Left renal pelvis (tissue), 4 donors: ENCODE data around the gene IL17RD. TPM values are rescaled to one million over a fixed set of nuclear protein-coding genes. Genes with fewer than 3 reads are reported as not detected.

ENCODE experiments used
- DNase-seq, 4 donors: peaks; one replicate each; pipeline ENCODE4 v3.0.0-alpha.2; 2013; ENCODE audit warnings: low read depth in 4 of 4, low spot score in 3 of 4
- polyA plus RNA-seq, 4 donors: library from polyadenylated mRNA; unstranded; fragments of 120-200 nt; gene quantifications; one replicate each; pipeline ENCODE4 v1.2.1, GENCODE V29; 2013; ENCODE audit not compliant: insufficient read length in 4 of 4

The IL17RD gene
- polyA plus RNA-seq, 4 donors: 47.5 to 86.5 (median 56.1) TPM

GRCh38 chr3:57160076-57160764, 4.9 kb downstream of the IL17RD start:
- no peak for DNase-seq

DNA sequence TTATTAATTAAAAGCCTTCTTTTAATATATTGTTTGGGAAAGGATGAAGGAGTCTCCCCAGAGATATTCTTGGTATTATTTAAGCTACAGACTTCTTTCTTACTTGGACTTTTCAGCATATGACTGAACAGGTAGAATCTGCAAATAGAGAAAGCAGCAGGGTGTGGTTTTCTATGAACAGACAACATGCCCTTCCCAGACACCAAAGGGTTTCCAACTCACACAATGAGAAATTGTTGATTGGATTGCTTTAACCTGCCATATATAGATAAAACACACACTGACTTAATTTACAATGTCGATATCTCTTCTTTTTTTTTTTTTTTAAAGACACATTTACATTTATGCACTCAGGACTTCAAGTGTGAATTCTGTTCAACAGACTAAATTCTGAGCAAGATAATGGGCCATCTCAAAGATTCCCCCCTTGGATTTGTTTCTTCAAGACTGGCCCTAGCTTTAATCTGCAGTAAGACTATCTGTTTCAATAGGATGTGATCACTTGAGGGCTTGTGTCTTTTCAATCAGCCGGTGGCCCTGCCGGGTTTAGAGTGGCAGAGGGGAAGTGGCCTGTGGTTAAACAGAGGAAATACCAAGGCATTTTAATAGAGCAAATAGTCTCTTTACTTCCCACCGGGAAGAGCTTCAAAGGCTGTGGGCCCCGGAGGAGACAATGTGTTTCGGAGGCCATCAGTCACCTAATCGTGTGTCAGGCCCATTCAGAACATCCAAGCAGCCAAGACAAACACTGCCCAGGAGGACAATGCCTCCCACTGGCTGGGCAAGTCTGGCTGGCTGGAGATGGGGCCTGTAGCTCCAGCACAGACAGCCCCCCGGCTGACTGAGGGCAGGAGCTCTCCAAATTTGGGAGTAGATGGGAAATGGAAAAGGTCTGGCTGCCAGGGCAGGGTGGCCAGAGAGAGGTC, 6.1 kb downstream of the IL17RD start:
- DNase-seq: no peak

DNA sequence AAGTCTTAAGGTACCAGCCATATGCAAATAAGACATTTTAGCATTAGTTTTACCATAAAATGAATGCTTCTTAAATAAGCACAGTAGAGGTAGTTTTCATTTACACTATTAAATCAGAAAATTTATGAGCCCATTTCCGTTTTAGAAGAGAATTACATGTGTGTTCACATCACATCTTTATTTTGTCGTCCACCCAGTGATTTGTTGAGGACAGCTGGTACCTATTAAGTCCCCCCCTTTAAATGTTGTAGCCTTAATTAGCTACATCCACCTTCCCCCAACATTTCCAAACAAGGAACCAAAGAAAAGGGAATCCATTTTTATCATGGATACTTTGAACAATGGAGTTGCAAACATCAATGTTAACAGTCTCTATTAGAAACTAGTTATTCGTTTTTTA, 6.8 kb downstream of the IL17RD start:
- DNase-seq: no peak

GRCh38 chr3:57157545-57157944, 7.6 kb downstream of the IL17RD start:
- DNase-seq: no peak

- DNase-seq: no peak
These were observed 9.9 kb downstream of the IL17RD start for GRCh38 chr3:57155310-57155643.

- DNase-seq: no peak
These were observed 10.5 kb downstream of the IL17RD start for GRCh38 chr3:57154470-57155309.

DNA sequence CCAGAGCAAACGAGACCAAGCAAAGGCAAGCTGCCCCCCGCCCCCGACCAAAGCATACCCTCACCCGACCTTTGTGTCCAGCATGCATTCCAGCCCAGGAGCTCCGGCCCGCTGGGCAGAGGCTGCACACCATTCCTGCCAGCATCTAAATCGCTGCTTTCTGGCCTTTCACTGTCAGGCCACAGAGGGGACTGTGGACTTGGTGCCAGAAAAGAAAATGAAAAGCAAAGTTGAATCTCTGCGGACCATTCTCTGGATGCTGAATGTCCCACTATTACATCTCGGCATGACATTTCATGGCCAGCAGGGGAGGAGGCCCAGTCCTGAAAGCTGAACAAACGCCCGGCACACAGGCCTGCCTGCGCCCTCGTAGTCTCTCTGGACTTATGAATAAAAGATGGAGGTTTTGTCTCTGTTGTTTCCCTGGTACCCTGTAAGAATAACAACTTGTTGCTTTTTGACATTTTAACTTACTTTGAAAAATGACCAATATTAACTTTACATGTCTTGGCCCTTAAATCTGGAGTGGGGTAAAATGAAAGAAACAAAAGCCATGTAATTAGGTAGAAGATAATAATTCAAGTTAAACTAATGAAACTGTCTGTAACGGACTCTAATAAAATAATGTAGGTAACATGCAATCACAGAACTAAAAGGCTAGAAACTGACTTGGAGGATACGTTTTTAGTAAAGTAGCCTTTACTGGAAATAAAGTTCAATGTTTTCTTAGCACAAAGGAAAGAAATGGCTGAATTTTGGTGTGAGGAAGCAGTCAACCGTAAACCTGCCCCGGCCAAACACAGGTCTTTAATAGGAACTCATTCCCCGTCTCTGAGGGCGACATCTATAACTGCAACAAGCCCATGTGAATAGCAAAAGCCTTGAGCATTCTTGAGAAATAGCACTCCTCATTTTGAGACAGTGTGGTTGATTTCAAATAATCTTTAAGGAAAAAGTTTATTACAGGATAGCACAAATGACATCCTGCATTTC, 12.7 kb downstream of the IL17RD start:
- no peak for DNase-seq

GRCh38 chr3:57151749-57152148, 13.4 kb downstream of the IL17RD start:
- DNase-seq: no peak

GRCh38 chr3:57151021-57151449, 14.1 kb downstream of the IL17RD start:
- no peak for DNase-seq

DNA sequence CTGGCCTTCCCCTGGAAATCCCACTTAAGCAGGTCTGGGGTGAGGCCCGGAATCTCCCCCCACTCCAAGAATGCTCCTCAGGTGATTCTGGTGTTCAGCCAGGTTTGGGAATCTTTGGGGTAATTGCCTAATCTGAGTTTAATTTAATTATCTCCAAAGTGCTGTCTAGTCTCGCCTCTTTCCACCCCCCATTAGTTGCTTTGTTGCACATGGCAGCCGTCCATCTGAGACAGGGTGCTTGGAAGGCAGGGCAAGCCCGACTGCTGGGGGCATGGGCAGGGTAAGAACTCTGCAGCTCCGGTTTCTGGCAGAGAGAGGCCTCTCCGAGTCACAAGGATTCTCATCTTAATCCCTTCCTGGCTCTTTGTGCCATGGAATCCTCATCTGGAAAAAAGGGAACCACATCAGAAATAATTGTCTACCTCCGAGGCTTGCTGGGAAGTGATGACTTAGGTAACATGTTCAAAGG, 15.0 kb downstream of the IL17RD start:
- no peak for DNase-seq

DNA sequence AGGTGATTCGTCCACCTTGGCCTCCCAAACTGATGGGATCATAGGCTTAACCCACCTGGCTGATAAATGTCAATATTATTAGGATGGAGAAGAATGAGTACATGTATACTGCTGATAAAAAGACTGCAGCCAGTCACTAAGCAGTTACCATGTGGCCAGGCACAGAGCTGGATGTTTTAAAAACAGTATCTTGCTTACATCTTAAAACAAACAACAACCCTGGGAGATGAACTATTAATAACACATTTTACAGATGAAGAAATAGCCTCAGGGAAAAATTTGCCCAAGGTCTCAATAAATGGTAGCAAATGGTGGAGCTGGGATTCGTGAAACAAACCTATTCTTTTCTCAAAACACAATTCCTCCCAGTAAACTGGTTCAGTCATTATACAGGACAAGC, 18.1 kb downstream of the IL17RD start:
- DNase-seq: no peak

- no peak for DNase-seq
These were observed 19.3 kb downstream of the IL17RD start for GRCh38 chr3:57145852-57146251.

- no peak for DNase-seq
These were observed 20.2 kb downstream of the IL17RD start for GRCh38 chr3:57144952-57145351.

DNA sequence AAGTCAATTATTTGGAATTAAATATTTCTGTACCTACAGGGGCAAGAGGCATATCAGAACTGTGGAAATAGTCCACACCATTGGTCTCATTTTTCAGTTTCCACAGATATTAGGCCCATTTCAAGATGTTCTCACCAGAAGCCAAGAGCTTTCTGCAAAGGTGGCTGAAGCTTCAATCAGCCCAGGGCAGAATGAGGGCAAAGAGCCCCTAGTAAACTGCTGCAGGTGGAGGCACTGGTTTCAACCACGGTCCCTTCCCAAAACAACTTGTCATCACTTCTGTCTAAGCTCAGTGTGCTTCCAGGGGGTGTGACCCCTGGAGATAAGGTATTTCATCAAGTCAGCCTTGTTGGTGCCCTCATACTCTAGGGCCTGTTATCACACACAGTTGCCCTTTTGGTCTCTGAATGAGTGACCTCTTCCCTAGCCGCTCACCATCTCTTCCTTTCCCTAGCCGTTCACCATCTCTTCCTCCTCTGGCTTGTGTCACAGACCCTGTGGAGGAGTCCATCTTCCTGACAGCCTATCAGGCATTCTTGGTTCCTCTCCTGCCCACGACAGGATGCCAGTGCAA, 21.2 kb downstream of the IL17RD start:
- no peak for DNase-seq

DNA sequence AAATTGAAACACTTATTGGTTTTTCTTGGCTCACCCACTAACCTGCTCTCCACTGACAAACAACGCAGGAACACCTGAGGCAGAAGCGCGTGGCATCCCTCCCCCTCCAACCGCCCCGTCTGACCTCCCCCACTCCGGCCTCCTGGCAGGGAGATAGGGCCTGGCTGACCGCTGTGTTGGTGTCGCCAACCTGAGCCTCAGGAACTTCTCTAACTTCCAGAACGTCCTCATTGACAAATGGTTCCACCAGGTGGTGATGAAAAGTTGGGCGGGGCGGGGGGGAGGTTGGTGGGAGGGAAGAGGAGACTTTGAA, 22.8 kb downstream of the IL17RD start:
- no peak for DNase-seq

GRCh38 chr3:57141719-57142410, 23.3 kb downstream of the IL17RD start:
- DNase-seq: no peak

DNA sequence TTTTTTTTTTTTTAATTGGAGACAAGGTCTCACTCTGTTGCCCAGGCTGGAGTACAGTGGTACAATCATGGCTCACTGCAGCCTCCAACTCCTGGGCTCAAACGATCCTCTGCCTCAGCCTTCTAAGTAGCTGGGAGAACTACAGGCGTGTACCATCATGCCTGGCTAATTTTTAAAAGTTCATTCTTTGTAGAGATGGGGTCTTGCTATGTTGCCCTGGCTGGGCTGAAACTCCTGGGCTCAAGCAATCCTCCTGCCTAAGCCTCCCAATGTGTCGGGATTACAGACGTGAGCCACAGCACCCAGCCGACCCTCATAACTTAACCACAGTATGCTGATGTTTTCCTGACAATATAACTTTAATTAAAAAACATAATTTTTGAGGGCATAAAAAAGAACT, 24.3 kb downstream of the IL17RD start:
- DNase-seq: no peak

DNA sequence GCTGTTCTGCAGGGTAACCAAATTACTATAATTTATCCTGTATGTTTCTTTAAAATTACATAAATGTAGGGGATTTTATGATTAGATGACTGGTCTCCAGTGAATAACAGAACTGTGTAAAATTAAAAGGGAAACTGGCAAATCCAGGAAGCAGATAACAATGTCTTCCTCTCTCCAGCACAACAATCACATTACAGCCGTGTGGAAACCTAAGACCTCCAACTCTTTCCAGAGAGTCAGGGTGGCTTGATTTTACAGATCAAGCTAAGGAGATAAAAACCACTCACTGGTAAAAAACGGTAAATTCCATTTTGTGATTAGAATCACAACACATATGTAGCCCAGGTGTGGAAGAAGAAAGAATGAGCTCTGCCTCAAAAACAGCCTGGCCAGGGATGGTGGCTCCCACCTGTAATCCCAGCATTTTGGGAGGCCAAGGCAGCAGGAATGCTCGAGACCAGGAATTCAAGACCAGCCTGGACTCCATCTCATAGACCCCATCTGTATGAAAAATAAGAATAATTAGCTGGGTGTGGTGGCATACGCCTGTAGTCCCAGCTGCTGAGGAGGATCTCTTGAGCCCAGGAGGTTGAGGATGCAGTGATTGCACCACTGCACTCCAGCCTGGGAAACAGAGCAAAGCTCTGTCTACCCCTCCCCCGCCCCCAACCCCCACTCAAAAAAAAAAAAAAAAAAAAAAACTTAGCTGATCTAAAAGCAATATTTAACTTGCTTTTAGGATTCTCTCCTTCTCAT, 29.0 kb downstream of the IL17RD start:
- no peak for DNase-seq
